Left cardiac atrium (tissue), 2 donors: ENCODE results near the gene CIAO2B. TPM values are rescaled to one million over a fixed set of nuclear protein-coding genes. Genes with fewer than 3 reads are reported as not detected.

Experiments used
- total RNA-seq, 2 donors: library from RNA; stranded (reverse); fragmentation: NEBNext Ultra II Directional; extraction: Animal tissue kit (Norgen Biotek cat#: 25700); gene quantifications; one replicate each; pipeline ENCODE4 v1.2.1, GENCODE V29; 2021
- donor health status: DM: no; HTN: yes; CAD: no; lungs with severe emphysema.
- donor health status: DM: yes; HTN: yes; CAD: no.

The CIAO2B gene
- total RNA-seq, 2 donors from 2014 or later: 92.7 to 120 TPM

Other genes with a start within 250 kb of the CIAO2B start
- 10 to 100 TPM; 14.4 to 15.1 TPM for gene CMTM4, start 237.7 kb downstream of the CIAO2B start, total RNA-seq
- gene DYNC1LI2, start 182.8 kb downstream of the CIAO2B start, total RNA-seq: 10 to 100 TPM; 81.6 to 90.6 TPM
- gene TERB1, start 132.8 kb downstream of the CIAO2B start, total RNA-seq: not detected
- gene NAE1, start 103.4 kb downstream of the CIAO2B start, total RNA-seq: 10 to 100 TPM; 32.6 to 35.4 TPM
- not detected for gene CA7, start 90.0 kb downstream of the CIAO2B start, total RNA-seq
- 1 to 10 TPM; 6.8 to 8.1 TPM for gene PDP2, start 53.9 kb downstream of the CIAO2B start, total RNA-seq
- gene CDH16, start 15.5 kb downstream of the CIAO2B start, total RNA-seq: under 1 TPM; 0.39 to 0.47 TPM
- gene RRAD, start 8.9 kb downstream of the CIAO2B start, total RNA-seq: 100 to 1,000 TPM in 1 of 2 donors, 10 to 100 TPM in 1; 58.3 to 325 TPM
- gene CES2, start 1.1 kb upstream of the CIAO2B start, total RNA-seq: 10 to 100 TPM; 27.6 to 48.0 TPM
- gene CES3, start 26.9 kb upstream of the CIAO2B start, total RNA-seq: 1 to 10 TPM in 1 of 2 donors, under 1 TPM in 1; 0.63 to 1.4 TPM
- 1 to 10 TPM; 5.2 to 8.5 TPM for gene CES4A, start 54.2 kb upstream of the CIAO2B start, total RNA-seq
- 10 to 100 TPM; 29.2 to 34.6 TPM for gene CBFB, start 94.7 kb upstream of the CIAO2B start, total RNA-seq
- gene PHAF1, start 175.5 kb upstream of the CIAO2B start, total RNA-seq: 10 to 100 TPM; 11.0 to 11.8 TPM
- gene B3GNT9, start 216.6 kb upstream of the CIAO2B start, total RNA-seq: 10 to 100 TPM; 11.3 to 15.1 TPM
- 10 to 100 TPM; 10.6 to 11.1 TPM for gene TRADD, start 225.5 kb upstream of the CIAO2B start, total RNA-seq
- 1 to 10 TPM; 8.0 to 8.5 TPM for gene FBXL8, start 225.6 kb upstream of the CIAO2B start, total RNA-seq
- 10 to 100 TPM; 24.3 to 48.1 TPM for gene HSF4, start 230.3 kb upstream of the CIAO2B start, total RNA-seq
- gene NOL3, start 236.1 kb upstream of the CIAO2B start, total RNA-seq: 10 to 100 TPM; 58.6 to 80.5 TPM
- 10 to 100 TPM; 16.8 to 18.1 TPM for gene MATCAP1, start 249.6 kb upstream of the CIAO2B start, total RNA-seq